Dermis blood vessel endothelial cell (primary cell): ENCODE results near the gene IRF2BP2. TPM values are rescaled to one million over a fixed set of nuclear protein-coding genes. Genes with fewer than 3 reads are reported as not detected.
"Not testable (repeated sequence)": the region's sequence is repeated elsewhere in the genome, so short reads cannot be mapped to it uniquely, and the experiment has no call there.

Experiments used
- DNase-seq: peaks from one replicate; pipeline ENCODE4 v3.0.0; 2010
- total RNA-seq: library from RNA; depleted of rRNA; stranded (reverse); fragments of >200 nt; gene quantifications from 2 replicates; pipeline ENCODE4 v1.2.3, GENCODE V29; 2014

Gene IRF2BP2
- 104 and 115 TPM in 2 replicates for total RNA-seq

- peak; percentile 90 for DNase-seq
Observed at GRCh38 chr1:234610061-234610665, at the start of gene IRF2BP2. Gene IRF2BP2, minus strand, starts transcription at chr1:234610178. Its CDS starts 684 bp downstream, at chr1:234609494.

DNA sequence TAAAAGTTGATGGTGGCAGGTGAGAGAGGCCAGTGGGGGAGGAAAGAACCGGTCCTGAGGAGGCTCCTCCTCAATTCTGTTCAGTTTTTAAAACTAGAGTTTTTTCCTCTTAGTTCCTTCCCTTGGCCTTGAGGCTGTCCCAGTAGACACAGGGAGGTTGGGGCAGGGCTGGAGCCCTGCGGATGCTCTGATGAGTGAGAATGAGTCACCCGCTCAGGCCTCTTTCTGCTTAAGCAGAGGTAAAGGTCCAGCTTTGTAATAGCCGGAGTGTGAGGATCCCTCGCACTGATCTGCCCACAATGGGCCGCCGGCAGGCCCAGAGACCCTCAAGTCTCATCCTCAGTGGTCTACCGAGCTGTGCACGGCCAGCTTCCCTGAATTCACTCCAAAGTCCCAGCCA, 49.6 kb upstream of the IRF2BP2 start:
- DNase-seq = peak; percentile 79

DNA sequence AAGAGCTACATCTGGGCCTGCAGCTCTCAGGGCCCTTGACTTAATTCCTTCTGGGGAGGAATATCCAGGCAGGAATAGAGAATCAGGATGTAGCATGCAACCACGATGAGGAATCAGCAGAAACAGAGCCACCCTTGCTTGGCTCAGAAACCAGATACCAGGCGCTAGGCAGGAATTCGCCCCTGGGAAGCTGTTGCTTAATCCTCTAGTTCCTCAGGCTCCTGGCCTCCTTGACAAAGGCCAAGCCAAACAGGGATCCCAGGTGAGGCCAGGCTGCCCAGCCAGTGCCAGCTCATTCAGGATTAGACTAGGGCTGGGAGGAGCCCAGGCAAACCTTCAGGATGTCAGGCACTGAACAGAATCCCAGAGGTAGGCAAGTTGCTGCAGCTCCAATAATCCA, 48.2 kb upstream of the IRF2BP2 start:
- DNase-seq = peak; percentile 5

- peak; percentile 92 for DNase-seq
Observed at GRCh38 chr1:234656944-234657654, 47.1 kb upstream of the IRF2BP2 start.

- no peak for DNase-seq
Observed at GRCh38 chr1:234656070-234656895, 46.3 kb upstream of the IRF2BP2 start.

DNA sequence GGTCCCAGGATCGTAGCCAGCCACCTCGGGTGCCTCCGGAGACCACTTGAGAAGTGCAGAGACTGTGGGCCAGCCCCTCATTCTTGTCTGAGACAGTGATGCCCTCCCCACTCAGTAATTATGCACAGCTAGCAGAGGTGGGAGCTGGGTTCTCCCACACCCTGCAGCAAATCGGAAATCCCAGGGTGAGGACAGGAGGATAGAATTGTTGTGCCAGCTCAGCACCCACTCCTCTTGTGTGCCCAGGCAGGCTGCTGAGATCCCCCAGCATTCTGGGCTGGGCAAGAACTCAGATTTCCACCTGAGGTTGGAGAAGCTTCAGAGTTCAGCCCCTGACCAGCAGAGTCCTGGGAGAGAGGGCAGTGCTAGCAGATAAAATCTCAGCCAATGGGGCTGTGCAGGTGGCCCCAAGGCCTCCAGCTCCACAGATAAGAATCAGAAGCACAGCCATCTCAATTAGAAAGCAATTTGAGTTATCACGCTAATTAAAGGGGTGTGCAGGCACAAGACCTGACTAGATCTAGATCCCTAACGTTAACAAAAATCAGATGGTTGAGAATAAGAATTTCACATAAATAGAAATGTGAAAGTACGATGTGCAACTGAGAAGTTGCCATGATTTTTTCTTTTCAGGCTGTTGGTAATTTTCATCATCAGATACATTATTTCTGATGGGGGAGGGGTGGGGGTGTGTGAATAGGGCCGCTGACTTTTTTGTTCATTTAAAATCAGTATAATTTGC, 45.5 kb upstream of the IRF2BP2 start:
- DNase-seq = no peak

DNA sequence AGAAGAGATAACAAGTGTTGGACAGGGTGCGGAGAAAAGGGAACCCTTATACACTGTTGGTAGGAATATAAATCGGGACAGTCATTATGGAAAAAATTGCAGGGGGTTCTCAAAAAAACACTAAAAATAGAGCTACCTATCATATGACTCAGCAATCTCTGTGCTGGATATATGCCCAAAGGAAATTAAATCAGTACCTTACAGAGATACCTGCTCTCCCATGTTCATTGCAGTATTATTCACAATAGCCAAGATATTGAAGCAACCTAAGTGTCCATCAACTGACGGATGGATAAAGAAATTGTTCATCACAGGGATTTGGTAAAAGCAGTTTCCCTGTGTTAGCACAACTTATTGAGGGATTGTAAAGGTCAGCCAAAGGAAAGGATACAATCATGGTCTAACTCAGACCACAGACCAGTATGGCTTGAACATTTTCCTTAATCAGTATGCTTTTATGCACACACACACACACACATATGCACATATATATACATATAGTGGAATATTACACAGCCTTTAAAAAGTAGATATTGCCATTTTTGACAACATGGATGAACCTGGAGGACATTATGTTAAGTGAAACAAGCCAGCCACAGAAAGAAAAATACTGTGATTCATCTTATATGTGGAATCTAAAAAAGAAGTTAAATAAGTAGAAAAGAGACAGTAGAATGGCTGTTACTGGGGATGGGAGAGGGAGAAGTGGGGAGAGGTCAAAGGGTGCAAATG, 44.2 kb upstream of the IRF2BP2 start:
- no peak for DNase-seq

DNA sequence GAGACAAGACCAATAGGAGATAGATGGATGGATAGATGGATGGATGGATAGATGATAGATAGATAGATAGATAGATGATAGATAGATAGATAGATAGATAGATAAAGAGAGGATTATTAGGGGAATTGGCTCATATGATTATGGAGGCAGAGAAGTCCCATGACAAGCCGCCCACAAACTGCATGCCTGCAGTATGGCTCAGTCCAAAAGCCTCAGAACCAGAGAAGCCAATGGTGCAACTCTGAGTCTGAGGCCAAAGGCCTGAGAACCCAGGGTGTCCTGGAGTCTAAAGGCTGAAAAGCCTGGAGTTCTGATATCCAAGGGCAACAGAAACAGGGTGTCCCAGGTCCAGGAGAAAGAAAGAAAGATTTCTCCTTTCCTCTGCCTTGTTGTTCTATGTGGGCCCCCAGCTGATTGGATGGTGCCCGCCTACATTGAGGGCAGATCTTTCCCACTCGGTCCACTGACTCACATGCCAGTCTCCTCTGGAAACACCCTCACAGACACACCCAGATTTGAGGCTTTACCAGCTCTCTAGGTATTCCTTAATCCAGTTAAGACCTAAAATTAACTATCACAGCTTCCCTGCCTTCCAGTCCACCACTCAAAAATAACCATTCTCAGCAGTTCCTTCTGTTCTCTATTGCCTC, 39.6 kb upstream of the IRF2BP2 start:
- DNase-seq = no peak

DNA sequence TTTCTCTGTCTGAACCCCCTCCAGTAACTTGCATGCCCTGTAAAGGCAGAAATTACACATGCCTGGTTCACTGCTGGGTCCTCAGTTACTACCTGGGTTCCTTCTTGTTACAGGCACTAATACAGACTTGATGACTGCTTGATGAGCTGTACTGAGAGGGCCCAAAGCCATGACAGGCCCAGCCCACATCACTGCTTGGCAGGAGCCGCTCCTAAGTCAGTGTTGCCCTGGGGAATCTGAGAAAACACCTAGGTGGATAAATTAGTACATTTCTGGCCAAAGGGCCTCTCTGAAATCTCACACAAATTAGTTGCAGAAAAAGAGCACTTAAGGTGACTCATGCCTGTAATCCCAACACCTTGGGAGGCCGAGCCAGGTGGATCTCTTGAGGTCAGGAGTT, 37.8 kb upstream of the IRF2BP2 start:
- DNase-seq = no peak

DNA sequence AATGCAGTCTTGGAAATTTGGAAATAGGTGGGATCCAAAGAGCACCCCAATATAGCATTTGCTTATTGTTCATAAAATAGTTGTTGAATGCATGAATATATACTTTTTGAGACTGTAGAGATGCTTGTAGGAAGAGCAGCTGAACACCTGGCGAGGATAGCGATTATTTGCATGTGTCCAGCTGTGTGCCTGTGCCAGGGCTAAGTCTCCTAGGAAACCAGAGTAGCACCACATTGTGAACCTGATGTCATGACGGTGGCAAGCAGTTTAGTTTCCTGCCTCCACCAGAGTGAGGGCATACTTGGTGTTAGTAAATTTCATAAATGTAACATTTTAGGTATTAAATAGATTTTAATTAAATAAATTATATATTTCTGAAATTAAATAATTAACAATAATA, 37.3 kb upstream of the IRF2BP2 start:
- no peak for DNase-seq

DNA sequence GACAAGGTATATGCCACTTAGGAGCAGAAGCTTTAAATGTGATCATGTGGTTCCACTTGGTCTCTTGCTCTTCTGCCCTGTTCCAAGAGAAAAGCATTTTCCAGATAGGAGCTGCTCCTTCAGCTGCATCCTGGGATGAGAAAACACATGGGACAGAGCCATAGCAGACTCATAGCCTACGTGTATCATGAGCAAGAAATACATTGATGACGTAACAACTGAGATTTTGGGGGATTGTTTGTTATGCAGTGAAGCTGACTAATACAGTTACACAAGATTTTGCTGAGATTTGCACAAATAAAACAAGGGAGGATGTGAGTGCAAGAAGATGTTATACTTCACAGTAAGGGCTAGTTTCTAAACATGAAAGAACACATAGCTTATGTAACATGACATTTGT, 36.0 kb upstream of the IRF2BP2 start:
- no peak for DNase-seq

DNA sequence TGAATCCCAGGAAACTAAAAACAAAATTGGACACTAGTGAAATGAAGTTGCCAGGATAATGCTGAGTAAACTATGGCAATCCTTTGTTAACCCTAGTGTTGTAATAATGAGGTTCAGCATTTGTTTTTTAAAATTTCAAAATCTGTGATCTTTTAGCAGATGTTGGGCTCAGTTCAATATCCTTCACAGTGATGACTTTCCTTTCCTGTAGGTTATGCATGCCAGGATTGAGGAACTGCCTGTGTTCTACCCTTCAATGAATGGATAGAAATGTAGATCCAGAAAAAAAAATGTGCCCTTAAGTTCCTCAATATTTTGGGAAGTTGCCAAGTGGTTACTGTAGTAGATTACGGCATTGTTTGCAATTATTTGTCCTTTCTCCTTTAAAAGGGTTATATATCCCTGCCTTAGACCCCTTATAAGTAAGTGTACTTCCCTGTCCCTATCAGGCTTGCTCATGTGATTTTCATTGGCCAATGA, 35.5 kb upstream of the IRF2BP2 start:
- DNase-seq = peak; percentile 75

- DNase-seq = no peak
Observed at GRCh38 chr1:234644928-234645327, 35.0 kb upstream of the IRF2BP2 start.

GRCh38 chr1:234643850-234644134, 33.8 kb upstream of the IRF2BP2 start:
- DNase-seq = no peak

DNA sequence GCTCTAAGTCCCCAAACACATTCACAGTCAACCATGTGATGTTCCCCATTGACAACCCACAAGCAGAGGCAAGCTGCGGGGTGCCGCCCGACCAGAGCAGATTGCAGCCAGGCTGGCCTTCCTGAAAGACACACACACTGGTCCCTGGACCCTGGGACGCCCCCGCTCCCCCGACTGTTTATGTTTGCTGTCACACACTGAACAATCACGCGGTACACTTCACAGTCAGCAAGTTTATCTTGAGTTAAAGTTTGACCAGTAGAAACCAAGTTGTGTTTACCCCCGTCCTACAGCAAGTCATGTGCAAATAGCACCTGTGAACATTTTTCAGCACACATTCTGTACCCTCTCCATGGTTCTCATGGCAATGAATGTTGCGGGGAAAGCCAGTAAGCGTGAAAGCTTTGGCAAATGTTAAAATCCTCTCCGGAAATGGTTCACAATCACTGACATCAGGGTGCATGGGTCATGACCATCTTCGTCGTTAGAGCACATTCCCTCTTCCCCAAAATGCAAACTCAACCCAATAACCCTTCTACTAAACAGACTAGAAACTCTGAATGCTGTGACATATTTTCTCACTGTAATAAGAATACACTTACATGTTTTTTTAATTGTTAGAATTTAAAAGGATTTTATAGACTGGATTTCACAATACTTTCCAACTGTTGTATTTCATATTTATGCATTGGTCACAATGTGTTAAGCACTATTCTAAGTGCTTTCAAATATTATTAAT, 33.3 kb upstream of the IRF2BP2 start:
- DNase-seq = no peak

DNA sequence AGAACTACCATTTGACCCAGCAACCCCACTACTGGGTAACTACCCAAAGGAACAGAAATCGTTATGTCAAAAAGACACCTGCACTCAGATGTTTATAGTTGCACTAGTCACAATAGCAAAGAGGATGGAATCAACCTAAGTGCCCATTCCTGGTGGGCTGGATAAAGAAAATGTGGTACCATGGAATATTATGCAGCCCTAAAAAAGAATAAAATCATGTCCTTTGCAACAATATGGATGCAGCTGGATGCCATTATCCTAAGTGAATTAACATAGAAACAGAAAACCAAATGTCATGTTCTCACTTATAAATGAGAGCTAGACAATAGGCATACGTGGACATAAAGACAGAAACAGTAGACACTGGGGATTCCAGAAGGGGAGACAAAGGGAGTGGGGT, 32.5 kb upstream of the IRF2BP2 start:
- DNase-seq = no peak

- no peak for DNase-seq
Observed at GRCh38 chr1:234639961-234640360, 30.0 kb upstream of the IRF2BP2 start.

DNA sequence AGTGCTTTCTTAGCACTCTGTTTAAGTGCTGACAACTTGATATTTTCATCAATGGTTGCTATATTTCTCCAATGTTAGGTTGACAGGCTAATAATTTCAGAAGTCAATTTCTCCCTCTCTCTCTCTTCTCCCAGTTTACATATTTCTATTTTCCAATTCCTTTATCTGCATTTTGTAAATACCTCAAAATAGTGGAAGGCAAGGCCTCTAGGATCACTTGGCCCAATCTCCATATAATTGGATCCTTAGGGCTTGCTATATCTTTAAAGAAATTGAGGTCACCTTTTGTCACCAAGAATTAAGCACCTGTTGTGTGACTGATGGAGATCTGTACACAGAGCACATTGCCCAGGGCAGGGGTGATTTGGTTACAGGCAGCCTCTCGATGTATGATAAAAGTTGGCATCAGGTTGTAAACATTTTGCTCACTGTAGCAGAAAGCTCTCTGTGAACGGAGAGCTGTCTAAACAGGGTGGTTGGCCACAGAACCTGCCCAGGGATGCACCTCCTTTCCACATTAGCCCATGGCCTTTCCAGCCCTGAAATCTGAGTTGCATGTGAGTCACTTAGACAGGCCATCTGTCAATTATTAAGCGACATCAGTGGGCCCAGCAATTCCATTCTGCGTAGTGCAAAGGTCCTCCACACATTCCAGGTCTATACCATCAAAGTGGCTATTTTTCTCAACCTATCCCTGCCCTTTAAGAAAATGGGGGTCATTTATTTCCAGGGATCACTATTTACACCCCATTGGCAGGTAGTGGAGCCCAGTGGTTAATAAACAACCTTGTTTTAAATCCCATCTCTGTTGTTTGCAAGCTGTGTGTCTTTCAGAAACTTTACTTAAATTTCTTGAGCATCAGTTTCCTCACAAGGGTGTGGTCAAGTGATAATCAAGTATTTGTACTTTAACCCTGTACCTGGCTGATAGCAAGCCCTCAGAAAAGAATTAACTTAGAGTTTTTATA, 29.1 kb upstream of the IRF2BP2 start:
- no peak for DNase-seq

DNA sequence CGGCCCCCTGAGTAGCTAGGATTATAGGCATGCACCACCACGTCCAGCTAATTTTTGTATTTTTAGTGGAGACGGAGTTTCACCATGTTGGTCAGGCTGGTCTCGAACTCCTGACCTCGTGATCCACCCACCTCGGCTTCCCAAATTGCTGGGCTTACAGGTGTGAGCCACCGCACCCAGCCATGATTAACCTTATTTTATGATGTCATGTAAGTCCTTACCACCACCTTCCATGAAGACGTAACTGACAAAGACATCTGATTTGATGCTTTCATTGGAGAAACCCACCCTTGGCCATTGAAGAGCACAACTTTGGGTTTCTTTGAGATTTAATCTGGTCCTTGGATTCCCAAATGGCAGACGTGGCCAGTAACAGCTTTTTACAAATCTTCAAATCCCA, 24.9 kb upstream of the IRF2BP2 start:
- not testable (repeated sequence) for DNase-seq

GRCh38 chr1:234634387-234634786, 24.4 kb upstream of the IRF2BP2 start:
- no peak for DNase-seq
